Left ventricle myocardium inferior (tissue), 1 donor: ENCODE measurements around the gene COL25A1. TPM values are rescaled to one million over a fixed set of nuclear protein-coding genes. Genes with fewer than 3 reads are reported as not detected.

ENCODE experiments used
- DNase-seq: peaks from one replicate; pipeline ENCODE4 v3.0.0-alpha.2; 2020
- H3K27ac ChIP-seq: fragments of 200-600 bp; replicated peaks from 2 replicates; pipeline ENCODE4 v1.8.0; 2021
- H3K27me3 ChIP-seq: fragments of 200-600 bp; 2 replicates; pipeline ENCODE4 v1.8.0; 2021; ENCODE audit warnings: low read depth
- H3K36me3 ChIP-seq: fragments of 200-600 bp; 2 replicates; pipeline ENCODE4 v1.8.0; 2021
- H3K4me1 ChIP-seq: fragments of 200-600 bp; 2 replicates; pipeline ENCODE4 v1.8.0; 2021
- H3K4me3 ChIP-seq: fragments of 200-600 bp; 2 replicates; pipeline ENCODE4 v1.8.0; 2021; ENCODE audit warnings: mild to moderate bottlenecking, moderate library complexity
- H3K9me3 ChIP-seq: fragments of 200-600 bp; replicated peaks from 2 replicates; pipeline ENCODE4 v1.8.0; 2021
- intact Hi-C: fragments of 100-400 bp; cut with micrococcal nuclease; formaldehyde crosslinking; loops from one replicate; pipeline ENCODE4 v1.11.0; 2022
- total RNA-seq: library from RNA; stranded (reverse); fragmentation: NEBNext Ultra II Directional; extraction: Animal tissue kit (Norgen Biotek cat#: 25700); gene quantifications from one replicate; pipeline ENCODE4 v1.2.1, GENCODE V29; 2021
- TF ChIP-seq, protein P1 (sequence below): fragments of 200-600 bp; IDR thresholded peaks from 2 replicates; pipeline ENCODE4 v1.8.0; 2021; ENCODE audit warnings: antibody characterized with exemption, mild to moderate bottlenecking, borderline replicate concordance
- donor health status: DM: no; HTN: yes; CAD: no; lungs with severe emphysema.

Gene COL25A1
- total RNA-seq, 1 donor from 2014 or later, result 0.77 TPM

GRCh38 chr4:108788731-108789130 lies 513.7 kb downstream of the COL25A1 start:
- no peak overlapping the region for H3K4me3 ChIP-seq
- TF ChIP-seq, protein P1, sequence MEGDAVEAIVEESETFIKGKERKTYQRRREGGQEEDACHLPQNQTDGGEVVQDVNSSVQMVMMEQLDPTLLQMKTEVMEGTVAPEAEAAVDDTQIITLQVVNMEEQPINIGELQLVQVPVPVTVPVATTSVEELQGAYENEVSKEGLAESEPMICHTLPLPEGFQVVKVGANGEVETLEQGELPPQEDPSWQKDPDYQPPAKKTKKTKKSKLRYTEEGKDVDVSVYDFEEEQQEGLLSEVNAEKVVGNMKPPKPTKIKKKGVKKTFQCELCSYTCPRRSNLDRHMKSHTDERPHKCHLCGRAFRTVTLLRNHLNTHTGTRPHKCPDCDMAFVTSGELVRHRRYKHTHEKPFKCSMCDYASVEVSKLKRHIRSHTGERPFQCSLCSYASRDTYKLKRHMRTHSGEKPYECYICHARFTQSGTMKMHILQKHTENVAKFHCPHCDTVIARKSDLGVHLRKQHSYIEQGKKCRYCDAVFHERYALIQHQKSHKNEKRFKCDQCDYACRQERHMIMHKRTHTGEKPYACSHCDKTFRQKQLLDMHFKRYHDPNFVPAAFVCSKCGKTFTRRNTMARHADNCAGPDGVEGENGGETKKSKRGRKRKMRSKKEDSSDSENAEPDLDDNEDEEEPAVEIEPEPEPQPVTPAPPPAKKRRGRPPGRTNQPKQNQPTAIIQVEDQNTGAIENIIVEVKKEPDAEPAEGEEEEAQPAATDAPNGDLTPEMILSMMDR, result no peak
- no peak for DNase-seq
- no peak overlapping the region for H3K27ac ChIP-seq
- intact Hi-C loops, result no loop called here
- peaks cover 1% of the 10 kb centered on the region for H3K4me1 ChIP-seq
- no peaks in the 10 kb centered on the region for H3K9me3 ChIP-seq
- no peaks in the 10 kb centered on the region for H3K36me3 ChIP-seq
- no peaks in the 10 kb centered on the region for H3K27me3 ChIP-seq

DNA sequence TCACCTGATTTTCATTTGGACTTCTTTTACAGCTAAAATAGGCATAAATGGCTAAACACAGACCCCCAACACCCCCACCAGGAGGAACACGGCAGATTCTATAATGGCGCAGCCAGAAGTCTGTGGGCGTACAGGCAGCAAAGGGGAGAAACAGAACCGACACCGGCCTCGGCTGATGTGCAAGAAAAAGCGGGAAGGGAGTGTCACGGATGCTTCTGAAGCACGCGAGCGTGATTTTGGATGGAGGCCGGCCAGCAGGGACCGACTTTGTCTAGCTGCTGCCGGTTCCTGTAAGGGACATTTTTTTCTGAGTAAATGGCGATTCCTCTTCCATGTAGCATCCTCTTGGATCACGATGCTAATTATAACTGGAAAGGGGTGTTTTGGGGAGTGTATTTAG lies 514.7 kb downstream of the COL25A1 start:
- TF ChIP-seq, protein P1, result no peak
- H3K36me3 ChIP-seq, result no peaks in the 10 kb centered on the region

GRCh38 chr4:108787106-108787505 lies 515.4 kb downstream of the COL25A1 start:
- H3K4me3 ChIP-seq, result no peak overlapping the region
- no peak overlapping the region for H3K27ac ChIP-seq
- H3K27me3 ChIP-seq, result no peaks in the 10 kb centered on the region
- intact Hi-C loops, result no loop called here
- no peaks in the 10 kb centered on the region for H3K4me1 ChIP-seq
- no peaks in the 10 kb centered on the region for H3K36me3 ChIP-seq
- no peak for DNase-seq
- no peaks in the 10 kb centered on the region for H3K9me3 ChIP-seq
- TF ChIP-seq, protein P1, result no peak

More for the DNA sequence above, 514.7 kb downstream of the COL25A1 start:
- intact Hi-C loops, result no loop called here
- Histone ChIP-seq H3K4me1 (no peaks in the 10 kb centered on the region), H3K27ac (no peak overlapping the region), H3K4me3 (no peak overlapping the region), H3K27me3 (no peaks in the 10 kb centered on the region), H3K9me3 (no peaks in the 10 kb centered on the region)
- no peak for DNase-seq

- TF ChIP-seq, protein P1, result no peak
- Histone ChIP-seq H3K27ac (no peak overlapping the region), H3K9me3 (no peaks in the 10 kb centered on the region), H3K27me3 (no peaks in the 10 kb centered on the region), H3K4me3 (no peak overlapping the region), H3K4me1 (no peaks in the 10 kb centered on the region), H3K36me3 (no peaks in the 10 kb centered on the region)
- no peak for DNase-seq
- intact Hi-C loops, result no loop called here
These were observed 516.1 kb downstream of the COL25A1 start for GRCh38 chr4:108786351-108786750.

GRCh38 chr4:108783665-108784463 lies 518.6 kb downstream of the COL25A1 start:
- Histone ChIP-seq H3K36me3 (no peaks in the 10 kb centered on the region), H3K27ac (no peak overlapping the region), H3K9me3 (no peaks in the 10 kb centered on the region), H3K4me3 (no peak overlapping the region), H3K4me1 (no peaks in the 10 kb centered on the region), H3K27me3 (no peaks in the 10 kb centered on the region)
- no peak for DNase-seq
- TF ChIP-seq, protein P1, result peak; percentile 37
- intact Hi-C loops, result no loop called here
